GM18519 (cell line): ENCODE data around the gene ZNF423.
"Not testable (repeated sequence)": the region's sequence is repeated elsewhere in the genome, so short reads cannot be mapped to it uniquely, and the experiment has no call there.

Source experiments
- ATAC-seq: cut with Tn5 transposase; IDR thresholded peaks from one replicate; pipeline ENCODE4 v1.9.1; 2021; ENCODE audit warnings: mild to moderate bottlenecking, moderate library complexity; ENCODE audit not compliant: unreplicated experiment, low FRiP score

The ZNF423 gene

DNA sequence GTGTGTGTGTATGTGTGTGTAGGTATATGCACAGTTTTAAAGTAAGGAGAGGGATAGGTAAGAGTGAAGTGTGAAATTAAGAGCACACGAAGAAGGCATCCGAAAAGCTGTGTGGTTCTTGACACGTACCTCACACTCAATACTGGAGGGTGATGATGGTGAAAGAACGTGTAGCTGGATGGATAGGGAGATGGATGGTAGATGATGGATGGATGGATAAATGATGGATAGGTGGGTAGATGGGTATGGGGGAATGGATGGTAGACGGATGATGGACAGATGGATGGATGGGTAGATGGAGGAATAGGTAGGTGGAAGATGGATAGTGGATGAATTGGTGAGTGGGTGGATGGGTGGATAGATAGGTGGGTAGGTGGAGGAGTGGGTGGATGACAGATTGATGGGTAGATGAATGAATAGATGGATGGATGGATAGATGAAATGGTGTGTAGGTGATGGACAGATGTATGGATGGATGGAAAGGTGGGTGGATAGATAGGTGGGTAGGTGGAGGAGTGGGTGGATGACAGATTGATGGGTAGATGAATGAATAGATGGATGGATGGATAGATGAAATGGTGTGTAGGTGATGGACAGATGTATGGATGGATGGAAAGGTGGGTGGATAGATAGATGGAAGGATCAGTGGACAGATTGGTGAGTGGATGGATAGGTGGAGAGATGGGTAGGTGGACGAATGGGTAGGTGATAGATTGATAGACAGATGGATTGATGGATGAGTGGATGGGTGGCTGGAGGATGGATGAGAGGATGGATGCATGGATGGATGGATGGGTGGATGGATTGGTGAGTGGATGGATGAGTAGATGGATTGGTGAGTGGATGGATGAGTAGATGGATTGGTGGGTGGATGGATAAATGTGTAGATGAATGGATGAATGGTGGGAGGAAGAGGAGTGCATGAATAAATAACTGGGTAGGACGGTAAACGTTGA, 349.6 kb downstream of the ZNF423 start:
- ATAC-seq, result not testable (repeated sequence)

DNA sequence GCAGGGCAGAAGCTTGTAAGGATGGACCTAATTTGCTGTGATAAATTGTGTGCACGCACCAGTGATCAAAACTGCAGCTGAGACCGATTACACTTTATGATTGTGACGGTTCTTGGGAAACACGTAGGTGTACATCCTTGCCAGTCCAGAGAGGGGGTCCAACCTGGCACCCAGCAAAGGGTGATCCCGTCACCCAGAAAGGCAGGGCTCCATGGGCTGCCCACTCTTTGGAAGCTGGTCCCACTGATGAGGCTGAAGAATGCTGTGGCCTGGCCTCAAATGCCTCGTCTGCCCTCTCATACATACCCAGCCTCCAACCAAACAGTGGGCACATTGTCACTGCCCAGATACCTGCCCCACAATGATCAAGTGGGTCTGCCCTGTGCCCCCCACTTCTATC, 350.4 kb downstream of the ZNF423 start:
- no peak for ATAC-seq

DNA sequence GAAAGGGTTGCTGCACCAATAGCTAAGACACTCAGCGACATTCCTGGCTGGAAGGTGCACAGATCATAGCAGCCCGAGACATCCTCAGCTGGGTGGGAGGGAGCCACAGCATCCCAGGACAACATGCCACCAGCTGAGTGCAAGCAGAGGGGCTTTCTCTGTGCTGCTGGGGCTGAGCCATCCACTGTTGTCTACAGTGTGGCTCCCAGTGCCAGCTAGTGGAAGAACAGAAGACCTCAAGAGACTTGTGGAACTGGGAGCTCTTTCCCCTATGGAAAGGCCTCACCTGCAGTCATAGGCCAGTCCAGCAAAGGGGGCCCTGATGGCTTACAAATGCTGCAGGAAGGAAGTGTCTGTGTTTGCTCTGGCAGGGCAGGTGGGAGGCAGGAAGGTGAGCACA, 351.3 kb downstream of the ZNF423 start:
- ATAC-seq, result no peak

DNA sequence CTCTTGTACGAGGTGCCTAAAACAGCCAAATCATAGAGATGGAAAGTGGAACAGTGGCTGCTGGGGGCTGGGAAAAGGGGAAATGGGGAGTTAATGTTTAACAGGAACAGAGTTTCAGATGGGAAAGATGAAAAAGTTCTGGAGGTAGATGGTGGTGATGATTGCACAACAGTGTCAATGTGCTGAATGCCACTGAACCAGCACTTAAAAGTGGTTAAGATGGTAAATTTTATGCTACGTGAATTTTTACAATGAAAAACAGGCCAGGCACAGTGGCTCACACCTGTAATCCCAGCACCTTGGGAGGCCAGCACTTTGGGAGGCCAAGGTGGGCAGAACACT, 351.9 kb downstream of the ZNF423 start:
- ATAC-seq, result no peak

DNA sequence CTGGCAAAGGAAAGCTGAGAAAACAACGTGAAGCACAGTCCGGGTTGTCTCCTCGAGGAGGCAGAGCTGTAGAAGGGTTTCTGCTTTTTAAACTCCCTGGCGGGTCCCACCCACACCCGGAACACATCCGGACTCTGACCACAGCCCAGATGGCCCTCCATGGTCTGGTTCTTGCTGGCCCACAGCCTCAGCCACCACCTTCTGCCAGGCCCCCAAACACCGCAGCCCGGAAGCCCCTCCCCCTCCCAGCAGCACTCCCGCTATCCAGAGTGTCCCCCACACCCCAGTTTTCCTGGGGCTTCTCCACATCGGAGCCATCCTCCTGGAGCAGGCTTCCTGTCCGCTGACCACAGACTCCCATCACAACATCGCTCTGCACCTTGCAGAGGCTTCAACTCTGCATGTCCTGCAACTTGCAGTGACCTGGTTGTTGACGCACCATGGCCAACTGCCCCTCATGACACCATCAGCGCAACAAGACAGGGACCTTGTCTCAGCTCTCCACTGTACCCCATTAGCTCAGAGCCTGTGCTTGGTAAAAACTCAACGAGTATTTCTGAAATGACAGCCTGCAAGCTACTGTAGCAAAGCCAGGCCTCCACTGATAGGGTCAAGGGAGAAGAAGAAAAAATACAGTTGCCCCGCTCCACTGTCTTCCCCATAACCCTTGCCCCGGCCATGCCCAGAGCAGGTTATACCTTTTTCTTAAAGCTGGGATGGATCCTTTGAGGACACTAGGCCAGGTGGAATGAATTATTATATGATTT, 352.5 kb downstream of the ZNF423 start:
- peak; percentile 68 for ATAC-seq

DNA sequence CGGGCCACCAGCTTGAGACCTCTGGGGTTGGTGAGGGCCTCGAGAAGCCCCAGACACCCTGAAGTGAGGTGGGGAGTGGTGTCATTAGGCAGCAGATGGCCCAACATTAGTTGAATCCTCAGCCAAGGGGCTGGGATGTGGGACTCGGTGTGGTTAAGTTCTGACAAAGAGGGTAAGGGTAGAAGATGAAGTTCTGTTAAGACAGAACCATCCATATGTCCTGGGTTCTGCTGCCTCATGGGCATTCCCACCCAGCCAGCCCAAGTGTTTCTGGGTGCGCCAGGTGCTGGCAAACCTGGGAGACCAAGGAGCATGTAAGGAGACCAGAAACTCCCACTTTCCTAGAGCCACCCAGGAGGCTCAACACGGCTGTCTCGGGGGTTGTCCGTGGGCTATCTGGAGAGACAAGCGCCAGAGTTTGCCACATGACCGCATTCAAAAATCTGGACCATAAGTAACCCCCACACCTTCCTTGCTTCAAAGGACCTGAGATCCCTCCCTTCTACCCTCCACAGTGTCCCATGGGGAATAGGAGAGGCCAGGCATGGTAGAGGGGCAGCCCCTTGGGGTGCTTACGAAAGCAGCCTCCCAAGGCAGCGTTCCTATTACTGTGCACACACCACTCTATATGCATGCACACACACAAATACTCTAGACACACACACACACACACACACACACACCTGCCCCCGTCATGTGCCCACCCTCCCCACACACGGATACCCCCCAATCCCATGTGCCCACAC, 353.6 kb downstream of the ZNF423 start:
- ATAC-seq, result no peak

DNA sequence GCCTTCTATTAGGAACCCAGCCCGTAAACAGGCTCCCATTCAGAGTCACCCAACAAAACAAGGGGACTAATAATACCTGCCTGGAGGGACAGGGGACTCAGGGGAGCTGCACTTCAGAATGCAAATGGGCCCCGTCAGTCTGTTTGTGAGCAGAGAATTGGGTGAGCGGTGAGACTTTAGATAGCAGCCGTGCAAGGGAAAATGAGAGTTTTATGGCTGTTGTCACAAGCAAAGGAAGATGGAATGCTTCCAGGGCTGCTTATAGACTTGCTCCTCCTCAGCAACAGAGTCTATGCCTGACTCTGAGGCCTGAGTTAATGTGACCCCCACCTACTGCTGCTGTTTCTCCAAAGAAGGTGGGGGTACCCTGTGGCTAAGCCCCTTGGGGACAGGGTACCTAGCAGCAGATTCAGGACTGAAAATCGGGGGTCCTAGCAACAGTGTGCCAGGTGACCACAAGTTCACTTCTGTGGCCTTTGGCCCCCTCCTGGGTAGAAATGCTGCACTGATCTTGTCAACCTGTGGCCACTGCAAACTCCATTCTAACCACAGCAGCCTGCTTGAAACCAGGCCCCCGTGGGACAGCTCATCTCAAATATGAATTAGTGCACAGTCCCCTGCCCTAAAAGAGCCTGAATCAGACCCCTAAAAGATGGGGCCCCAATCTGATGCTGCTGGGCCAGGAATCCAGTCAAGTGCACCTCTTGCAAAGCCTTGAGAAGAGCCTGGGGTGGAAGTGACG, 355.9 kb downstream of the ZNF423 start:
- no peak for ATAC-seq

DNA sequence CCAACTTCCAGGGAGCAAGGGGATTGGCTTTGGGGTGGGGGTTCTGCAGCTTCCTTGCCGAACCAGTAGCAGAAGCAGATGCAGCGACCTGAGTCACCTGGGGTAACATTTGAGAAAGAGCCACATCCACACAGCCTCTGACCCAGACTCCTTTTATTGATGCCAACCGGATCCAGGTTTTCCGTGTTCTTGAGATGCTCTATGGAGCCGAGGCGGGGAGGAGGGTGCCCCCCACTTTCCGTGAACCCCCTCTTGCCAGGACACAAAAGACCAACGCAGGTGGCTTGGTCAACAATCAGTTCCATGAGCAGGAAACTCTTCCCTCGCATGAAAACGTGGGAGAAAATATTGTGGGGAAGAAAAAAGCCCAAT, 356.5 kb downstream of the ZNF423 start:
- ATAC-seq, result no peak

DNA sequence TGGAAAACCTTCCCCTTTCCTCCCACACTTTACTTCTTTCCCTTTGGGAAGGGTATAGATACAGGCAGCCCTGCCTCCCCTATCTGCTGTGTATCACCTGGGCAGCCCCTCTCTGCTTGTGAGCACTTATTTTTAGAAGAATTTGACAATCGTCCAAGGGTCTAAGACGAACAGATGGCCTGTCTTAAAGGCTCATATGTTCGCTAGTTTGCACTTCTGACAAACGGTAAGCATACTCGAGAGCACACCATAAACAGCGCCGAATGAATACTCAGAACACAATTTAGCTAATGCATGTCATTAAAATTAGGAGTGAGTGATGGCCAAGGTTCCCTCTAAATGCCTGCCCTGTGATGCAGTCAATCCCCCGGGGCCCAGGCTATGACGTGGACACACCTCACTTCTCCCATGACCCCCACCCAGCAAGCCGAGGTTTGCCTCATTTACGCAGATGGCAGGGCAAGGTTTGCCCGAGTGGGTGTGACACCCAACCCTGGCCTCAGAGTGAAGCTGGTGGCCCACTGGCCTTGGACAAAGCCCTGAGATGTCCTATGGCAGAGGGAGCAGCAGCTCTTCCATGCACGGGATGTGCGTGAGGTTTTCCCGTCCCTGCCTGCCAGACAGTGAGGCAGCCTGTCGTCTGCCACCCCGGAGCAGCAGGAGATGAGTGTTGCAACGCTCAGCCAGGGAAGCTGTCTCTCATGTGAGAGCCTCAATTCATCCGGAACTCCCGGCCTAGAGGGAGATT, 357.1 kb downstream of the ZNF423 start:
- no peak for ATAC-seq

DNA sequence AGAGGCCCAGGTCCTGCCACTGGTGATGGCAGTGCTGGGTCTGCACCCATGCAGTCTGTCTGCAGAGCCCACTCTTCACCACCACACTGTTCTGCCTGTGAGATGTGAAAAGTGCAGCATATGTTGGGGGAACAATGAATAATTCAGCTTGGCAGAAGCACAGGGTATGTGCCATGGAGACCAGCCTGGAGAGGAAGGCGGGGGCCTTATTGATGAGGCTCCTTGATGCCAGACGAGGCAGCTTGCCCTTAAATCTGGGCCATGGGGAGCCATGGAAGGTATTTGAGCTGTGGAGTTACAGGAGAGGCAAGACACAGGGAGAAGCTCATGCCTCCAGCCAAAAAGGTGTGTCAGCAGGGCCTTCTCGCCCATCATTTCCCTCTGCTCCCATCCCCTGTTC, 357.6 kb downstream of the ZNF423 start:
- ATAC-seq, result no peak

DNA sequence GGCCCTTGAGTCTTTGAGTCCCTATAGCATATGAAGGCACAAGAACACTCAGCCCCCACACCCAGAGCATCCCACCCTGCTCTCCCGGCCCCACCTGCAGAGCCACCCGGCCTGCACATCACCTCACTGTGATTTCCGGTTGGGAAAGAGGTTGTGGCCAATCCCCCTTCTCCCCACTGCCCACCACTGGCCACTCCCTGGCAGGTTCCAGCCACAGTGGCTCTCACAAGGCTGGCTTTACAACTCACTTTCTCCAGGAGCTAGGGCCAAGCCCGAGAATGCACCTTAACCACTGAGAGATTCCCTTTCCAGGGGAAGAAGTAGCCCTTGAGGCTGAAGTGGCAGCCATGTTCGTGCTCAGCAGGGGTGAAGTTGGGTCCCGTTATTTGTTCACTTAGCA, 358.4 kb downstream of the ZNF423 start:
- ATAC-seq, result no peak

DNA sequence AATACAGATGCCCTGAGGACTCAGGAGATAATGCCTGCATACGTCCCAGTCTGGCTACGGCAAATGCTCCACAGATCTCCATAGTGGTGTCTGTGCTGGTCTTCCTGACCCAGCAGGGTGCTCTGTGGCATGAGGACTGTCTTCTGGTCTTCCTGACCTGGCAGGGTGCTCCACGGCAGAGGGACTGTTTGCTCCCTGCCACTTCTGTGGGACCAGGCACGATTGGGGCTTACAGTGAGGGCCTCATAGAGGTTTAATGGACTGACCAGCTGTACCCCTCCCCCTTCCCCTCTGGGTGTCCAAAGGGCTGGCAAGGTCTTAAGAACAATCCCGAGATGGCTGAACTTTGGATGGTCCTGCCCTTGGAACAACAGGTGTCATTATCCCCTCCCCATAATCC, 359.3 kb downstream of the ZNF423 start:
- no peak for ATAC-seq

DNA sequence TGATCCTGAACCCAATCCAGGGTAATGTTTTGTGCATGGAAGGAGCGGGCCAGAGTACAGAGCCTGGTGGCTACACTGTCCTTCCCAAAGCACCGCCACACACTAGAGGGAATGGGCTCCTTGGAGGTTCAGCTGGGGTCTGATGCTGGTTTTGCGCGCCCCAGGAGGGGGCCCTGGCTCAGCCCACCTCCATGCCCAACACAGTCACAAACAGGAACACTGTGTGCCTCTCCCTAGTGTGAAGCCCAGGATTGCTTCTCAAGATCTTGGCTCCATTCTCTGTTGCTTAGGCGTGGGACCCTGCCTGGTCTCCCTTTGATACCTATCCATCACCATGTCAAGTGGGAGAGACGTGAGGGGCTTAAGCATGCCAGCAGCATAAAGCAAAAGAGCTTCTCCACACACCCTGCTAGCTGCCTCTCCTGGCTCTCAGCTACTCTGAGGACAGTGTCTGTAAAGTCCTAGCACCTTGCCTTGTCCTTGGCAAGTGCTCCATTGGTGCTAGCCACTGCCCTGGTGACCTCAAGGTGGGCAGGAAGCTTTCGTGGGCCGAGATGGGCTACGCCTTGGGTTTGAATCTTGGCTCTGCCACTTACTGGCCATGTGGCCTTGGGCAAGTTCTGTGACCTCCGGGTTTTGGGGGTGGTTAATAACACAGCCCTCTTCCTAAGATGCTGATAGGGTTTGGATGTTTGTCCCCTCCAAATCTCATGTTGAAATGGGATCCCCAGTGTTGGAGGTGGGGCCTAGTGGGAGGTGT, 360.1 kb downstream of the ZNF423 start:
- ATAC-seq, result no peak

DNA sequence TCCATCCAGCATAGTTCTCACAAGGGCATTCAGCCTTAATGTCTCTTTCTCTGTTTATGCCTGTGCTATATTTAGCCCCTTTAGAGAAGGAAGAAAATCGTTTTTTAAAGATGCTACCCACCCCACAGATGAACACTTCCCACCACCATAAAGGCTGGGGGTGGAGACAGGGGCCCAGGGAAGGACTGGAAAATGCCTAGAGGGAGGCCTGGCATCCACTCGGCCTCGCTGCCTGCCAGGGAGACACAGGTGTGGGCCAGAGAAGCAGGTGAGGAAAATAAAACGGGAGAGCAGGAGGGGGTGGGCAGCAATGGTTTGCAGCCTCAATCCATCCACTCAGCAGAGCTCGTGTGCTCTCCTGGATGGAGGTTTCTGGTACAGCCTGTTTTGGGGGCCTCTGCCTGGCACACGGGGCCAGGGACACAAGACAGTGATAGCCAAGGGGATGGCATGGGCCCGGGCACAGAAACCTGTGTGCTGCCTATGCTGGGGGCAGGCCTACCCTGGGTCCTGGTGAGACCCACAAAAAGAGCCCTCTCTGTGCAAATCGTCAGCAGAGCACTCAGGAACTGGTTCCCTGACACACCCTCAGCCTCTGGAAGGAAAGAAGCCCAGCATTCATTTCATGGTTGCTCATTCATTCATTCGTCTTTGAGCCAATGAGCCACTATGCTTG, 360.9 kb downstream of the ZNF423 start:
- ATAC-seq, result no peak

DNA sequence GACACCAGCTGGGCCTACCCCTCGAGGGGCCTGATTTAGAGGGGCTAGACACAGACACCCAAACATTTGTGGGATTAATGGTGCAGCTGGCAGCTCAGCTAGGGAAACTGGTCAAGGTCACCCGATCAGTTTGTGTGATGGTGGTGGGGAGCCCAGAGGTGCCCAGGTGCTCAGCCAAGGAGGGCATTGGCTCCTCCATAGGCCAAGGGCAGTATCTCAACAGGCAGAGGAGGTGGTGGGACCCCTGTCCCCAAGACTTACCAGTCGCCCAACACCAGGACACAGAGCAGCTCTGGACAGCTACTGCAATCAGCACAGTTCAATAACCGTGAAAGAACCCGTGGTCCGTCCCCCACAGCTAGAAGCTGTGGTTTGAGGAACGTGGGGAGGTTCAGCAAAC, 361.4 kb downstream of the ZNF423 start:
- no peak for ATAC-seq

DNA sequence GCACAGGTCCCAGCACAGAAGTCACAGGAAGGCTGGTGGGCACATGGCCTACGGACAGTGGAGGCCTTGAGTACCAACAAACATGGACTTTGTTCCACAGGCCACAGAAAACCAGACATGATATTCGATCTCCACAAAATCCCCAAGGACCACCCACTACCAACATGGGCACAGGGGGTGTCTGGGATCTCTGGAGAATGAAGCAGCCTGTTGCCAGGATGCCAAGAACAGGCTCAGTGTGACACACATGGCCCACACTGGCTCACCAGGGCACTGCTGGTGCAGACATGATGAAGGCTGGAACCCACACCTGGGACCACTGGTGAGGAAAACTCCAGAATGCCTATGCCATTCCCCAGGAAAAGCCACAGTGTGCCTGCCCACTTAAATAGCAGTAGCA, 362.1 kb downstream of the ZNF423 start:
- ATAC-seq, result no peak

DNA sequence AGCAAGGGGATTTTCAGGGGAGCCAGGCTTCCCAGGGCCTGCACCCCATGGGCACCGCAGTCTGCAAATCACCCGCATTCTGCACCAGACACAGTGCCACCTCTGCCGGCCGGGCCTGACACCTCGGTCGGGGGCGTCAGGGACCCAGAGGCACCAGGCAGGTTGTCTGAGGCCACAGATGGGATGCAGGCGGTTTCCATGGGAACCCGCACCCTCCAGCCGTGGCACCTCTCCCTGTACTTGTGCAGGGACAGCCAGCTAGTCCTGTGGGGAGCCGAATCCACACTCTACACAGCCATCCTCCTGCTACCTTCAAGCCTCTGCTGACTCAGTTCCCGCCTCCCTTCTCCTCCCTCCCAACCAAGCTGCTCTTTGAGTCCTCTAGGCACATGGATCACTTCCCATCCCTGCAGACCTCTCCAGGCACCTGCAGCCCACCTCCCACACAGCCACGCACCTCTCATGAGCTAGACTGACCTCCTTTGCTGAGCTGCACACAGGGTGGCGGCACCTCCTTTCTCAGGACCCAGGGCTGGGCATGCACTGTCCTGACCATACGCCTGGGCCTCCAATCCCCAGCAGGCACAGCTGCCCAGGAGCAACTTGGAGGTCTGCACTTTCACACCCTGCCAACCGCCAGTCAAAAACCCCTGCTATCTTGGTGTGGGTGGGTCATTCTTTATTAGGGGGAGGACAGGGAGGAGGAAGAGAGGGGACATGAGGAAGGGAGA, 362.9 kb downstream of the ZNF423 start:
- no peak for ATAC-seq
